BLaER1 treated with 17β-estradiol and CSF1 and Interleukin-3, amounts not matched to agents 10 nM and 100 nM (cell line): ENCODE data around the gene NFAT5.

Experiments
- H3K27ac ChIP-seq, 11 experiments: shearing (Covaris generic); formaldehyde crosslinking; 2 replicates each; pipeline ENCODE4 v1.8.1; 2022
- H3K27me3 ChIP-seq, 11 experiments: shearing (Covaris generic); formaldehyde crosslinking; 2 replicates each; pipeline ENCODE4 v1.8.1; 2022
- H3K36me3 ChIP-seq, 11 experiments: shearing (Covaris generic); formaldehyde crosslinking; 2 replicates each; pipeline ENCODE4 v1.8.1; 2022
- H3K4me1 ChIP-seq, 10 experiments: shearing (Covaris generic); formaldehyde crosslinking; 2 replicates each; pipeline ENCODE4 v1.8.1; 2022
- H3K4me2 ChIP-seq, 11 experiments: shearing (Covaris generic); formaldehyde crosslinking; 2 replicates each; pipeline ENCODE4 v1.8.1; 2022
- H3K4me3 ChIP-seq, 10 experiments: shearing (Covaris generic); formaldehyde crosslinking; 2 replicates each; pipeline ENCODE4 v1.8.1; 2022
- H3K9ac ChIP-seq, 11 experiments: shearing (Covaris generic); formaldehyde crosslinking; 2 replicates each; pipeline ENCODE4 v1.8.1; 2022
- H3K9me3 ChIP-seq, 11 experiments: shearing (Covaris generic); formaldehyde crosslinking; replicated peaks in 1 of 11; 2 replicates each; pipeline ENCODE4 v1.8.1; 2022
- H4K20me1 ChIP-seq, 11 experiments: shearing (Covaris generic); formaldehyde crosslinking; 2 replicates each; pipeline ENCODE4 v1.8.1; 2022
- Cebpa-rat ChIP-seq, 11 experiments: shearing (Covaris generic); IDR thresholded peaks; 2 replicates each; pipeline ENCODE4 v1.8.1; 2022

NFAT5 gene

GRCh38 chr16:69754143-69754468, 188.3 kb downstream of the NFAT5 start:
- Histone ChIP-seq H3K27ac (peak overlapping the region; percentile 51 to 97 (median 91)), H4K20me1 (peaks cover 0 to 49% (median 40%) of the 10 kb centered on the region in 11 experiments; a peak in 16 of 22 replicates), H3K9ac (peak overlapping the region; percentile 81 to 98 (median 93)), H3K36me3 (peaks cover 34 to 46% (median 40%) of the 10 kb centered on the region in 11 experiments), H3K27me3 (no peaks in the 10 kb centered on the region), H3K4me3 (peak overlapping the region; percentile 78 to 99 (median 96)), H3K4me2 (peak overlapping the region; percentile 73 to 95 (median 88)), H3K9me3 (no peaks in the 10 kb centered on the region), H3K4me1 (peaks cover 17 to 23% (median 20%) of the 10 kb centered on the region in 10 experiments)
- no peak for TF ChIP-seq Cebpa-rat (IDR thresholded peaks at IDR 0.05)
